ENCODE measurements around the gene GPX7.

DNA sequence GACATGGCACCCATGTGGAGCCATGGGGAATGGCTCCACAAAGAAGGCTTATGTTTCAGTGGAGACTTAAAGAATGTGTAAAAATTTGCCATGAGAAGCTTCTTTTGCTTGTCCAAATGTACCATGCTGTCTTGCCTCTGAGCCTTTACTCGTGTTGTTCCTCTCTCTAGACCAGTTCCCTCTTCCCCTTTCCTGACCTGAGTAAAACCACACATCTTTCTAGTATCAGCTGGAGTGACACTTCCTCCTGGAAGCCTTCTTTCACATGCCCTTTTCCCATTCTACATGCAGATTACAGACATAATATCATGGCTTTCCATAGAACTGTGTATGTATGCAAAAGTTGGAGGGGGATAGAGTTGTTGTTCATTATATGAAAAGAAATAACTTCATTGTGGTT is 13.6 kb upstream of the GPX7 start:
- TF ChIP-seq, protein P1, sequence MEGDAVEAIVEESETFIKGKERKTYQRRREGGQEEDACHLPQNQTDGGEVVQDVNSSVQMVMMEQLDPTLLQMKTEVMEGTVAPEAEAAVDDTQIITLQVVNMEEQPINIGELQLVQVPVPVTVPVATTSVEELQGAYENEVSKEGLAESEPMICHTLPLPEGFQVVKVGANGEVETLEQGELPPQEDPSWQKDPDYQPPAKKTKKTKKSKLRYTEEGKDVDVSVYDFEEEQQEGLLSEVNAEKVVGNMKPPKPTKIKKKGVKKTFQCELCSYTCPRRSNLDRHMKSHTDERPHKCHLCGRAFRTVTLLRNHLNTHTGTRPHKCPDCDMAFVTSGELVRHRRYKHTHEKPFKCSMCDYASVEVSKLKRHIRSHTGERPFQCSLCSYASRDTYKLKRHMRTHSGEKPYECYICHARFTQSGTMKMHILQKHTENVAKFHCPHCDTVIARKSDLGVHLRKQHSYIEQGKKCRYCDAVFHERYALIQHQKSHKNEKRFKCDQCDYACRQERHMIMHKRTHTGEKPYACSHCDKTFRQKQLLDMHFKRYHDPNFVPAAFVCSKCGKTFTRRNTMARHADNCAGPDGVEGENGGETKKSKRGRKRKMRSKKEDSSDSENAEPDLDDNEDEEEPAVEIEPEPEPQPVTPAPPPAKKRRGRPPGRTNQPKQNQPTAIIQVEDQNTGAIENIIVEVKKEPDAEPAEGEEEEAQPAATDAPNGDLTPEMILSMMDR (IDR thresholded peaks at IDR 0.05; ENCODE audit: insufficient read depth, low read length): no peak
- TF ChIP-seq, protein P2, sequence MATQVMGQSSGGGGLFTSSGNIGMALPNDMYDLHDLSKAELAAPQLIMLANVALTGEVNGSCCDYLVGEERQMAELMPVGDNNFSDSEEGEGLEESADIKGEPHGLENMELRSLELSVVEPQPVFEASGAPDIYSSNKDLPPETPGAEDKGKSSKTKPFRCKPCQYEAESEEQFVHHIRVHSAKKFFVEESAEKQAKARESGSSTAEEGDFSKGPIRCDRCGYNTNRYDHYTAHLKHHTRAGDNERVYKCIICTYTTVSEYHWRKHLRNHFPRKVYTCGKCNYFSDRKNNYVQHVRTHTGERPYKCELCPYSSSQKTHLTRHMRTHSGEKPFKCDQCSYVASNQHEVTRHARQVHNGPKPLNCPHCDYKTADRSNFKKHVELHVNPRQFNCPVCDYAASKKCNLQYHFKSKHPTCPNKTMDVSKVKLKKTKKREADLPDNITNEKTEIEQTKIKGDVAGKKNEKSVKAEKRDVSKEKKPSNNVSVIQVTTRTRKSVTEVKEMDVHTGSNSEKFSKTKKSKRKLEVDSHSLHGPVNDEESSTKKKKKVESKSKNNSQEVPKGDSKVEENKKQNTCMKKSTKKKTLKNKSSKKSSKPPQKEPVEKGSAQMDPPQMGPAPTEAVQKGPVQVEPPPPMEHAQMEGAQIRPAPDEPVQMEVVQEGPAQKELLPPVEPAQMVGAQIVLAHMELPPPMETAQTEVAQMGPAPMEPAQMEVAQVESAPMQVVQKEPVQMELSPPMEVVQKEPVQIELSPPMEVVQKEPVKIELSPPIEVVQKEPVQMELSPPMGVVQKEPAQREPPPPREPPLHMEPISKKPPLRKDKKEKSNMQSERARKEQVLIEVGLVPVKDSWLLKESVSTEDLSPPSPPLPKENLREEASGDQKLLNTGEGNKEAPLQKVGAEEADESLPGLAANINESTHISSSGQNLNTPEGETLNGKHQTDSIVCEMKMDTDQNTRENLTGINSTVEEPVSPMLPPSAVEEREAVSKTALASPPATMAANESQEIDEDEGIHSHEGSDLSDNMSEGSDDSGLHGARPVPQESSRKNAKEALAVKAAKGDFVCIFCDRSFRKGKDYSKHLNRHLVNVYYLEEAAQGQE (IDR thresholded peaks at IDR 0.05; ENCODE audit: insufficient replicate concordance, low read depth): no peak
- TF ChIP-seq POLR2AphosphoS5 (IDR thresholded peaks at IDR 0.05; ENCODE audit: low read depth): peak; percentile 50; the same call in 1 of the 2 replicates

Measured in HL-60 (cell line).